GM12875 (cell line): Measurements from ENCODE around the gene RPL31.

Experiments
- H3K4me3 ChIP-seq: one replicate; pipeline ENCODE4 v1.5.1; 2011; ENCODE audit warnings: low read depth, low read length, control low read depth
- CTCF ChIP-seq: IDR thresholded peaks from 2 replicates; pipeline ENCODE4 v1.5.1; 2011; ENCODE audit warnings: low read depth, mild to moderate bottlenecking, control low read depth, inconsistent platforms, low read length, moderate library complexity, borderline replicate concordance; ENCODE audit not compliant: insufficient read depth

The RPL31 gene

GRCh38 chr2:101014264-101014857 lies 12.3 kb downstream of the RPL31 start:
- no peak for TF ChIP-seq CTCF
- no peak overlapping the region for H3K4me3 ChIP-seq

GRCh38 chr2:101017371-101017770 lies 15.3 kb downstream of the RPL31 start:
- TF ChIP-seq CTCF = no peak
- no peak overlapping the region for H3K4me3 ChIP-seq

- no peak for TF ChIP-seq CTCF
- no peak overlapping the region for H3K4me3 ChIP-seq
Observed at GRCh38 chr2:101018934-101019333, 16.8 kb downstream of the RPL31 start.

GRCh38 chr2:101022221-101022620 lies 20.1 kb downstream of the RPL31 start:
- no peak overlapping the region for H3K4me3 ChIP-seq
- TF ChIP-seq CTCF = no peak

- no peak overlapping the region for H3K4me3 ChIP-seq
- no peak for TF ChIP-seq CTCF
Observed at GRCh38 chr2:101023327-101024107, 21.4 kb downstream of the RPL31 start.

GRCh38 chr2:101025561-101025960 lies 23.5 kb downstream of the RPL31 start:
- H3K4me3 ChIP-seq = no peak overlapping the region
- TF ChIP-seq CTCF = no peak

GRCh38 chr2:101026253-101026701 lies 24.2 kb downstream of the RPL31 start:
- H3K4me3 ChIP-seq = no peak overlapping the region
- TF ChIP-seq CTCF = no peak
